Measurements from ENCODE around the gene MYL9.

The MYL9 gene

DNA sequence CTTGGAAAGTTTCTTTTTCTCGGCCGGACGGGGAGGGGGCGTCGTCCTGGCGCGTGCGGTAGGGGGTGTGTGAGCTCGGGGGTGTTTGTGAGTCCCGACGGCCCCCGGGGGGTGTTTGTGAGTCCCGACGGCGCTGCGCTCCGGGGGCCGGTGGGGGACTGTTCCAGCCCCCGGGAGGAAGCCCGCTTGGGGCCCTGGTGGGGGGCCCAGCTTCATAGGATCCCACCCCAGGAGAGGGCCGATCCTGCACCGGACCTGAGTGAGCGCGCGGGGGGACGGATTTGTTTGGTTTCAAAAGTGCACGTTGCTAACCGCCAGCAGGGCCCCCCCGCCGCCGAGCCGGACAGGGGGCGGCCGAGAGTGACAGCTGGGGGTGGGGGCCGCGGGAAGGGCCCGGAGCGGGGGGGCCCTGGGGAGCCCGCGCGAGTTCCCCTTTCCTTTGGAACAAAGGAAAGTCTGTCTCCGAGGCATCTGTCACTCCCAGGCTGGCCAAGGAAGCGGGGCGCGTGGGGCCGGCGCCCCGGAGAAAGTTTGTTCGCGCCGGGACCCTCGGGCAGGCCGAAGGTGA lies 32.6 kb downstream of the MYL9 start:
- Histone ChIP-seq H3K4me1 (ENCODE audit: control insufficient read depth, insufficient read depth, low read length) (peaks cover 11% of the 10 kb centered on the region), H3K36me3 (ENCODE audit: control insufficient read depth, insufficient read depth, low read length, severe bottlenecking) (no peaks in the 10 kb centered on the region), H3K27me3 (replicated peaks; ENCODE audit: control insufficient read depth, insufficient read depth, low read length) (no peaks in the 10 kb centered on the region), H3K9ac (ENCODE audit: low read length) (peak overlapping the region; percentile 72), H3K4me3 (ENCODE audit: low read length) (peak overlapping the region; percentile 77), H3K9me3 (ENCODE audit: control insufficient read depth, low read length) (no peaks in the 10 kb centered on the region)
- DNase-seq (ENCODE audit: low read depth) = peak; percentile 56

DNA sequence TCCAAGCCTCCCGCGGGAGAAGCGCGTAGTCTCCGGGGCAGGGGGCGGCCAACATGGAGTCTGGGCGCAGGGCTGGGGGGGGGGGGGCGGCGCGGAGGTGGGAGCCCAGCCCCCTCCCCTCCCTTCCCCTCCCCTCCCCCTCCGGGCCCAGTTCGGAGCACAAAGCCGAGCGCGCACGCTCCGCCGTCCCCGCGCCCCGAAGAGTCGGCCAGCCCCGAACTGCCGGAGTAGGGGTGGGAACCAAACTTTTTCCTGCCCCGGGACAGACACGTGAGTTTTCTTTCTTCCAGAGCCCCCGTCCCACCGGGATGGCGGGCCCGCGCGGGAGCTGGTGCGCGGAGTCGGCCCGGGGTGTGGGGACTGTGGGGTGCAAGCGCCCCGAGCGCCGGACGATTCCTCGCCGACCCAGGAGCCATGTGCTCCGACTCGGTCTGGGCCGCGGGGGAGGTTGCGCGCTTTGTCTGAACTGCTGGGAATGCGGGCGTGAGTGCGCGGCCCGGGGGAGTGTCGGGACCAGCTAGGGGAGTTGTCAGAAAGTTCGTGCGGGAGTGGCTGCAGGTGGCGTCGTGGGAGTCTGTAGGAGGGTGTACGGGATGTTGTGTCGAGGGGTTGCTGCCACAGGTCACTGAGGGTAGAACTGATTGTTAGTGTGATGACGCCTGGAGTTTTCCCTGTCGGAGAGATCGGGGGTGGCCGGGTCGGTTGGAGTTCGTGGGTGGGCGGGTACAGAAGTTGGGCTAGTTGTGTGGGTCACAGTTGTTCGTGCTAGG lies 33.2 kb downstream of the MYL9 start:
- Histone ChIP-seq H3K4me3 (ENCODE audit: low read length) (peak overlapping the region; percentile 77), H3K4me1 (ENCODE audit: control insufficient read depth, insufficient read depth, low read length) (peaks cover 11% of the 10 kb centered on the region), H3K9ac (ENCODE audit: low read length) (peak overlapping the region; percentile 72), H3K36me3 (ENCODE audit: control insufficient read depth, insufficient read depth, low read length, severe bottlenecking) (no peaks in the 10 kb centered on the region), H3K9me3 (ENCODE audit: control insufficient read depth, low read length) (no peaks in the 10 kb centered on the region), H3K27me3 (replicated peaks; ENCODE audit: control insufficient read depth, insufficient read depth, low read length) (no peaks in the 10 kb centered on the region)
- peak; percentile 78 for DNase-seq (ENCODE audit: low read depth)

DNA sequence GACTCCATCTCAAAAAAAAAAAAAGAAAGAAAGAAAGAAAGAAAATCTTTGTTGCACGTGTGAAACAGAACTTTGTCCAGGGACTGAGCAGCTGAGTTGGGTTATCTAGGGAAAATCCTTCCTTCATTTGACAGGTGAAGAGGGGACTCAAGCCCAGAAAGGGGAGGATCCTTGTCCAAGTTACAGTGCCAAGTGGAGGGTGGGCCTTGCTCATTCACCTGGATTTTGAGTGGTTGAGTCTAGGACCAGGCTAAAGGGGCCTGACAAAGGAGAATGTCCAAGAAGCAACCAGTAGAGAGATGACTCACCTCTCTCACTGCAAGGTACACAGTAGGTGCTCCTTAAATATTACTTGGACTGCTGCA lies 34.7 kb downstream of the MYL9 start:
- no peak overlapping the region for H3K9ac ChIP-seq (ENCODE audit: low read length)
- DNase-seq (ENCODE audit: low read depth) = no peak
- H3K36me3 ChIP-seq (ENCODE audit: control insufficient read depth, insufficient read depth, low read length, severe bottlenecking) = no peaks in the 10 kb centered on the region
- H3K9me3 ChIP-seq (ENCODE audit: control insufficient read depth, low read length) = no peaks in the 10 kb centered on the region
- peaks cover 11% of the 10 kb centered on the region for H3K4me1 ChIP-seq (ENCODE audit: control insufficient read depth, insufficient read depth, low read length)
- H3K4me3 ChIP-seq (ENCODE audit: low read length) = no peak overlapping the region
- no peaks in the 10 kb centered on the region for H3K27me3 ChIP-seq (replicated peaks; ENCODE audit: control insufficient read depth, insufficient read depth, low read length)

DNA sequence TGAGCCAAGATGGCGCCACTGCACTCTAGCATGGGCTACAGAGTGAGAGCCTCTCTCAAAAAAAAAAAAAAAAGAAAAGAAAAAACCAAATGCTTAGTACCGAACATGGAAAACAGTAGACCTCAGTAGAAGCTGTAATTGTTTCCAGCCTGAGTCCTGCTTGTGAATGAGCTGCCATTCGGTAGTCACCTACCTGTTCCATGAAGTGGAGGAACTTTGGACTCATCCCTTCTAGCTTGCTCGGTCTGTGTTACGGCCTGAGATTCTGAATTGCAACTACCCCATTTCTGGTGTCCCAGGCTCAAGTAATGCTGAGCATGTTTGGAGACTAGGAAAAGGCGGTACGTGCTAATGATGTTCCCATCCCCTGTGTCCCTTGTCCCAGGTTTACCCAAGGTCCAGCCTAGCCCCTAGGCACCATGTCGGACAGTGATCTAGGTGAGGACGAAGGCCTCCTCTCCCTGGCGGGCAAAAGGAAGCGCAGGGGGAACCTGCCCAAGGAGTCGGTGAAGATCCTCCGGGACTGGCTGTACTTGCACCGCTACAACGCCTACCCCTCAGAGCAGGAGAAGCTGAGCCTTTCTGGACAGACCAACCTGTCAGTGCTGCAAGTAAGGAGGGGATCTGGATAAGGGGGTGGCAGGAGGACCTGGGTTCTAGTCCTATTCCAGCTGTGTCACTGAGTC lies 37.2 kb downstream of the MYL9 start:
- no peak overlapping the region for H3K4me3 ChIP-seq (ENCODE audit: low read length)
- no peaks in the 10 kb centered on the region for H3K9me3 ChIP-seq (ENCODE audit: control insufficient read depth, low read length)
- H3K9ac ChIP-seq (ENCODE audit: low read length) = no peak overlapping the region
- DNase-seq (ENCODE audit: low read depth) = no peak
- H3K27me3 ChIP-seq (replicated peaks; ENCODE audit: control insufficient read depth, insufficient read depth, low read length) = no peaks in the 10 kb centered on the region
- peaks cover 7% of the 10 kb centered on the region for H3K4me1 ChIP-seq (ENCODE audit: control insufficient read depth, insufficient read depth, low read length)
- no peaks in the 10 kb centered on the region for H3K36me3 ChIP-seq (ENCODE audit: control insufficient read depth, insufficient read depth, low read length, severe bottlenecking)

DNA sequence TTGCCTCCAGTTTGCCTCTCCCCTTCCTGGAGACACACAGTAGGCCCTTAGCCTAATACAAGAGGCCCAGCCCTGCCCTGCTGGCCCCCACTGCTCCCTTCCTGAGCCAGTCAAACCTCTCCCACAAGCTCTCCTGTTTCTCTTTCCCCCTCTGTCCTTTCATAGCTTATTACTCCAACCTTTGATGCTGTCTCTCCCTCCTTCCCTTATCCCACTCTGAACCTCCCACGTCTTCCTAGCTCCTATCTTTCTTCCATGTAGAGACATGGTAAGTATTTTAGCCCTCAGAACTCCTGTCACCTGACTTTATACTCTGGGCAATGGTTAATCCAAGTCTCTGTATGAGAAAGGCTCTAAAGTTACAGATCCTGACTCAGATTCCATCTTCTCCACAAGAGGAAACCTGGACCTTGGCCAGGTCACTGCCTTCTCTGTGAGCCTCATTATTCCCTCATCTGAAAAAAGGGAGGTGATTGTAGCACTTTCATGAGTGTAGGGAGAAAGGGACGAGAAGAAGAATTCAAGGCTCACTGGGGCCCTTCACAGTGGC lies 38.8 kb downstream of the MYL9 start:
- H3K36me3 ChIP-seq (ENCODE audit: control insufficient read depth, insufficient read depth, low read length, severe bottlenecking) = no peaks in the 10 kb centered on the region
- no peak overlapping the region for H3K9ac ChIP-seq (ENCODE audit: low read length)
- DNase-seq (ENCODE audit: low read depth) = no peak
- H3K27me3 ChIP-seq (replicated peaks; ENCODE audit: control insufficient read depth, insufficient read depth, low read length) = no peaks in the 10 kb centered on the region
- peaks cover under 1% of the 10 kb centered on the region for H3K4me1 ChIP-seq (ENCODE audit: control insufficient read depth, insufficient read depth, low read length)
- H3K4me3 ChIP-seq (ENCODE audit: low read length) = no peak overlapping the region
- no peaks in the 10 kb centered on the region for H3K9me3 ChIP-seq (ENCODE audit: control insufficient read depth, low read length)

DNA sequence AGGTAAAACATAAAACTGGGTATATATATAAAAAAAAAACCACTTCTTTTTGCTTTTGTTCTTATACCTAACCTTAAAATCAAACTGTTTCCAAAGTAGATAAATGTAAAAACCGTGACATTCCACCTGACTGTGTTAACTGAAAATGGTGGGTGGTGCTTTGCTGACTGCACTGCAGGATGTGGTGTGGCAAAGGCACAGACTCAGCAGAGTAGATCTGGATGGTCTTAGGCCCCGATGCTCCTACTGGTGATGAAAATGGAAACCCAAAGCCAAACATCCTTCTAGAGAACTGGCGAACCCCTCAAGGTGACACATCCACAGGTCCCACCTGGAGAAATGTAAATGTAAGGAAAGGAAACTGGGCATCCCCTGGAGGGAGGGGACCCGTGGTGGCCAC lies 41.0 kb downstream of the MYL9 start:
- Histone ChIP-seq H3K4me3 (ENCODE audit: low read length) (no peak overlapping the region), H3K36me3 (ENCODE audit: control insufficient read depth, insufficient read depth, low read length, severe bottlenecking) (no peaks in the 10 kb centered on the region), H3K27me3 (replicated peaks; ENCODE audit: control insufficient read depth, insufficient read depth, low read length) (peaks cover 7% of the 10 kb centered on the region), H3K9me3 (ENCODE audit: control insufficient read depth, low read length) (no peaks in the 10 kb centered on the region), H3K4me1 (ENCODE audit: control insufficient read depth, insufficient read depth, low read length) (no peaks in the 10 kb centered on the region), H3K9ac (ENCODE audit: low read length) (no peak overlapping the region)
- DNase-seq (ENCODE audit: low read depth) = no peak

DNA sequence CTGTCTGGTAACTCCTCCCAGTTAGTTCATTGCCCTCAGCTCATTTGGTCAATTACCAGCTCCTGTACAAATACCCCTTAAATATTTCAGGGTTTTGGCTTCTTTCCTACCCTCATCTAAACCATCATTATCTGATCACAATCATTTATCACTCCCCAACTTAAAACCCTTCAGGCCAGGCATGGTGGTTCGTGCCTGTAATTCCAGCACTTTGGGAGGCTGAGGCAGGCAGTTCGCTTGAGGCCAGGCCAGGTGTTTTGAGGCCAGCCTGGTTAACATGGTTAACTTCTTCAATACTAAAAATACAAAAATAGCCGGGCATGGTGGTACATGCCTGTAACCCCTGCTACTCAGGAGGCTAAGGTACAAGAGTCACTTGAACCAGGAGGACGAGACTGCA lies 41.5 kb downstream of the MYL9 start:
- no peak overlapping the region for H3K4me3 ChIP-seq (ENCODE audit: low read length)
- H3K4me1 ChIP-seq (ENCODE audit: control insufficient read depth, insufficient read depth, low read length) = no peaks in the 10 kb centered on the region
- no peaks in the 10 kb centered on the region for H3K9me3 ChIP-seq (ENCODE audit: control insufficient read depth, low read length)
- H3K27me3 ChIP-seq (replicated peaks; ENCODE audit: control insufficient read depth, insufficient read depth, low read length) = peaks cover 10% of the 10 kb centered on the region
- no peaks in the 10 kb centered on the region for H3K36me3 ChIP-seq (ENCODE audit: control insufficient read depth, insufficient read depth, low read length, severe bottlenecking)
- no peak for DNase-seq (ENCODE audit: low read depth)
- no peak overlapping the region for H3K9ac ChIP-seq (ENCODE audit: low read length)

DNA sequence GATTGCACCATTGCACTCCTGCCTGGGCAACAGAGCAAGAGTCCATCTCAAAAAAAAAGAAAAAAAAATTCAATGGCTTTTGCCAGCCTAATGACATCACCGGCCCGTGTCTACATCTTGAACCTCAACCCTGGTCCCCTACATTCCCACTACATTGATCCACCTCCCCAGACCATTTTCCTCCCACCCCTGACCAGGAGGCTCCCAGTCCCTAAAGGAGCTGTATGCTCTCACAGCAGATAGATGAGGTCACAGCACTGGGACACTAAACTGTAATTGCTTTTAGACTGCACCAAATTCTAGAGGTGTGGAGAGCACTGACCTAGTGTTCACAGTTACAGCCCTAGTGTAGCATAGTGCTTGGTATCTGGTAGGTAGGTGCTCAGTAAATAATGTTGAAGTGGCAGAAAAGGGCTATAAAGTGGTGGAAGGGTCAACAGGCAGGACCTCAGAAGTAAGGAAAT lies 42.7 kb downstream of the MYL9 start:
- H3K36me3 ChIP-seq (ENCODE audit: control insufficient read depth, insufficient read depth, low read length, severe bottlenecking) = no peaks in the 10 kb centered on the region

DNA sequence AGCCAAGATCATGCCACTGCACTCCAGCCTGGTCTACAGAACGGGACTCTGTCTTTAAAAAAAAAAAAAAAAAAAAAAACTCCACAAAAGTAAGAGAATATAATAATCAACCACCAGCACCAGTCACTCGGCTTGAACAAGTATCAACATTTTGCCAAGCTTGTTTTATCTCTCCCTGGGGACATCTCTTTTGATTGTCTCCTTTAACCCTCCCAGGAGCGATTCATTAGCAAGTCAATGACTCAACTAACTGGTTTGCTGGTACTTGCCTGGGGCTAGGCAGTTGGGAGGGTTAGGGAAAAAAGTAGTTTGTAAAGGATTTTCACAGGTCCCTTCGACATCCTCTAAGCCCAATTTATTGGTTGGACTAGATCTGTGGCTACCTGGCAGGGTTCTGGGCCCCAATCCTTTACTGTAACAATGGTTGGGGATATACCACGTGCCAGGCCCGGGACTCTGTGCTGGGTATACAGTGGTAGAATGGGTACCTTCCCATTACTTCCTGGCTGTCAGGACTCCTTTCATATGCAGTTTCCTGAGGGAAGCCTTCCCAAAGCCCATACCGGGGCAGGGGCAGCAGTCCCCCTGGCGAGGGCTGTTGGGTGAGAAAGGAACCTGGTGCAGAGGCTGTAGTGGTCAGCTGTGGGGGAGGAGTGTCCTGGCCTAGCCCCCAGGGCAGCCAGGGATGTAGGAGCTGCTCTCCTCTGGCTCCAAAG lies 44.2 kb downstream of the MYL9 start:
- Histone ChIP-seq H3K36me3 (ENCODE audit: control insufficient read depth, insufficient read depth, low read length, severe bottlenecking) (no peaks in the 10 kb centered on the region), H3K4me1 (ENCODE audit: control insufficient read depth, insufficient read depth, low read length) (no peaks in the 10 kb centered on the region), H3K27me3 (replicated peaks; ENCODE audit: control insufficient read depth, insufficient read depth, low read length) (peaks cover 14% of the 10 kb centered on the region), H3K9ac (ENCODE audit: low read length) (no peak overlapping the region), H3K4me3 (ENCODE audit: low read length) (no peak overlapping the region), H3K9me3 (ENCODE audit: control insufficient read depth, low read length) (no peaks in the 10 kb centered on the region)
- DNase-seq (ENCODE audit: low read depth) = no peak

More for the DNA sequence above, 42.7 kb downstream of the MYL9 start:
- DNase-seq (ENCODE audit: low read depth) = no peak
- H3K9ac ChIP-seq (ENCODE audit: low read length) = no peak overlapping the region
- peaks cover 14% of the 10 kb centered on the region for H3K27me3 ChIP-seq (replicated peaks; ENCODE audit: control insufficient read depth, insufficient read depth, low read length)
- H3K4me3 ChIP-seq (ENCODE audit: low read length) = no peak overlapping the region
- H3K4me1 ChIP-seq (ENCODE audit: control insufficient read depth, insufficient read depth, low read length) = no peaks in the 10 kb centered on the region
- H3K9me3 ChIP-seq (ENCODE audit: control insufficient read depth, low read length) = no peaks in the 10 kb centered on the region

DNA sequence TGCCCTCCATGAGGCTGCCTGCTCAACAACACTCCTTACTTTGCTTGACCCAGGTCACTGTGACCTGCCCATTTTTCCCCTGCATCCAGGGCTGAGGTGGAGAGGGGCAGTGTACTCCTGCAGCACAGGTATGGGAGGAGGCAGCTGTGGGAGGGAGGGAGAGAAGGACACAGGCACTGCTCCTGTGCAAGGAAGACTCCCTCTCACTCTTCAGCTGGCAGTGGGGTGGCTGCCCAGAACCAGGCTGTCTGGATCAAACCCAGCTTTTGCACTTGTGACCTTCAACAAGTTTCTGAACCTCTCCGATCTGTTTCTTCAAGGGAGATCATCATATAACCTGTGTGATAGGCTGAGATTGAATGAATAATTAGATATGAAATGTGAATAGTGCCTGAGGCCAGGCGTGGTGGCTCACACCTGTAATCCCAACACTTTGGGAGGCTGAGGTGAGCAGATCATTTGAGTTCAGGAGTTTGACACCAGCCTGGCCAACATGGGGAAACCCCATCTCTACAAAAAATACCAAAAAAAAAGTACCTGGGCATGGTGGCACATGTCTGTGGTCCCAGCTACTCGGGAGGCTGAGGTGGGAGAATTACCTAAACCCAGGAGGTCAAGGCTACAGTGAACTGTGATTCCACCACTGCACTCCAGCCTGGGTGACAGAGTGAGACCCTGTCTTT lies 46.2 kb downstream of the MYL9 start:
- H3K4me1 ChIP-seq (ENCODE audit: control insufficient read depth, insufficient read depth, low read length) = no peaks in the 10 kb centered on the region
- H3K36me3 ChIP-seq (ENCODE audit: control insufficient read depth, insufficient read depth, low read length, severe bottlenecking) = no peaks in the 10 kb centered on the region
- H3K4me3 ChIP-seq (ENCODE audit: low read length) = no peak overlapping the region
- H3K27me3 ChIP-seq (replicated peaks; ENCODE audit: control insufficient read depth, insufficient read depth, low read length) = peaks cover 14% of the 10 kb centered on the region
- DNase-seq (ENCODE audit: low read depth) = no peak
- H3K9ac ChIP-seq (ENCODE audit: low read length) = no peak overlapping the region
- peaks cover 3% of the 10 kb centered on the region for H3K9me3 ChIP-seq (ENCODE audit: control insufficient read depth, low read length)

All from adipocyte (in vitro differentiated cells).